ENCODE data around the gene PDP2. TPM values are rescaled to one million over a fixed set of nuclear protein-coding genes. Genes with fewer than 3 reads are reported as not detected.
"Not testable (repeated sequence)": the region's sequence is repeated elsewhere in the genome, so short reads cannot be mapped to it uniquely, and the experiment has no call there.

The PDP2 gene
- total RNA-seq, 1 donor from 2014 or later: 9.4 TPM

DNA sequence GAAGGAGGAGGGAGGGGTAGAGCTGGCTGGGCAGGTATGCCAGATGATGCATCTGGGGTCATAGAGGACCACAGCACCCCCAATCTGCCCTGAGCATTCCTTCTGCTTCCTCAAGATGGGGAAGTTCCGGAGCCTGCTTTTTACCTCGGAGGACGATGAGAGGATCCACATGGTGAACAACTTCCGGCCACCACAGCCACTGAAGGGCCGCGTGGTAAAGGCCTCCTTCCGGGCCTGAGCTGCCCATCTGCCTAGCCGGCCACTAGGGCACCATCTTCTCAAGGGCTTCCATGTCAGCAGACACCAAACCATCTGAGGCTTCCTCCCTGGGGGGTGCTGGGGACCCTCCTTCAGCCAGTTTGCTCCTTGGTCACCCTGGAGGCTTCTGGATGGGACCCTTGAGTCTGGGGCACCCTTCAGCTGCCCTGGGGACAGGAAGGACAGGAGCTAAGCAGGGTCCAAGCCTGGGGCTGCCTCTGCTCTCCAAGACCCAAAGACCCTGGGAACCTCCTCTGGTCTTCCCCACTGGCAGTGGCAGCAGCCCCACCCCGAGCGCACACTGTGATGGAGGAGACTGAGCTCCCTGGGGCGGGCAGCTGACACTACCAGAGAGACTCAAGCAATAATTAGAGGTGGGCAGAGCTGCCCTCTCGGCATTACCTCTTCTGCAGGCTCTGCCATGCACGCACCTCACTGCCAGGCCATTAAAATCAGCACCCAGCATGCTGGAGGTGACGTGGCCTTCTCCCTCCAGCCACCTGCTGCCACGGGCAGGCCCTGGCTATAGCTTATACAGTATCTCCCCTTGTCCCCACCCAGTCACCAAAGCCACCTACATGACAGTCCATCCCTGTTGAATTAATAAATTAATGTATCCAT lies 26.8 kb upstream of the PDP2 start:
- no peak for DNase-seq (ENCODE audit: low read depth, low spot score)

DNA sequence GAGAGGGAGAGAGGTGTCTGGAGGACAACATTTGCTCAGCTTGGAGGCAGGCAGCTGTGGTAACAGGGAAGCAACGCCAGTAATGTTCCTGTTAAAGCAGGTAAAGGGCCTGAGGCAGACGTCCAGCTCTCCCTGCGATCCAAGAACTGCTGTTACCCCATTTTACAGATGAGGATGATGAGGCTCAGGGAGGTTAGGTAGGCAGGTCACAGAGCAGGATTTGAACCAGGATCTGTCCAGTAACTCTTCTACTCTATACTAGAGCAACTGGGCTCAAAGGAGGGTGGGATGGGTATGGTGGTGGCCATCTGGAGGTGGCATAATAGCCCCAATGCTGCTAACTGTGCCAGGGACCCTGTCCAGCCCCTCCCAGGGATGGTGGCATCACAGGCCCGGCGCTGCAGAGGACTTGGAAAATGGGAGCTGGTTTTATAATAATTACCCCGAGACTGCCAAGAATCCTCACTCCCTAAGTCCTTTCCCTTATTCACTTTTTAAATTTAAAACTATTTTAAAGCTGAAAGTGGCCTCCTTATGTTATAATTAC lies 24.1 kb upstream of the PDP2 start:
- no peak for DNase-seq (ENCODE audit: low read depth, low spot score)

DNA sequence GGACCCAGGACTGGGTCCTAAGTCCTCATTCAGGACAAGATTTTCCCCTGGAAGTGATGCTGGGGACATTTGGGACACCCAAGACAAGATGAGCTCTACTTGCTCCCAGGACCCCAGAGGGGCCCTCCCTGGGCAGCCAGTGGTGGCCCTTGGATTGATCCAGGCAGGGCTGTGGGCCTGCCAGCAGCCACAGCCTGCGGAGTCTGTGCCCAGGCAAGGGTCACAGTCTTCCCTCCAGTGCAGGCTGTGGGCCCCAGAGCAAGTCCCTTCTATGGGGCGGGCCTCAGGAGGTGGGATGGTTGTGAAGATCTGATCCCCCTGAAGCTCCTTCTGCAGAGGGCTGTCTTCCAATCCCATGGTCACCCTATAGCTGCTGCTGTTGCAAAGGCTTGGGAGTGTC lies 23.5 kb upstream of the PDP2 start:
- no peak for DNase-seq (ENCODE audit: low read depth, low spot score)

DNA sequence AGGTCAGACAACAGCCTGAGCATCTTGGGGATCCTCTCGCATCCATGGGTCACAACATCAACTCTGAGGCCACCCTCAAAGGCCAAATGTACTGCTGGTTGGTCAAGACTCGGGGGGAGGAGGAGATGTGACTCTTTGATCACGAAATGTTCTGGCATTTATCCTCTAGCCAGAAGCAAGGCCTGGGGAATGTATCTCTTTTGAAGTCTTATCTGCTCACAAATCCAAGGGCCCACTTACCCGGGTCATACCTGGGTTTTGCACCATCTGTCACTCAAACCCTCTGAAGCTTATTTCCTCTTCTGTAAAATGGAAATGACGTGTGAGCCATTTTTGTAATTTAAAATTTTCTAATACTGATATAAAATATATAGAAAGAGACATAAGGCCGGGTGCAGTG lies 22.9 kb upstream of the PDP2 start:
- no peak for DNase-seq (ENCODE audit: low read depth, low spot score)

DNA sequence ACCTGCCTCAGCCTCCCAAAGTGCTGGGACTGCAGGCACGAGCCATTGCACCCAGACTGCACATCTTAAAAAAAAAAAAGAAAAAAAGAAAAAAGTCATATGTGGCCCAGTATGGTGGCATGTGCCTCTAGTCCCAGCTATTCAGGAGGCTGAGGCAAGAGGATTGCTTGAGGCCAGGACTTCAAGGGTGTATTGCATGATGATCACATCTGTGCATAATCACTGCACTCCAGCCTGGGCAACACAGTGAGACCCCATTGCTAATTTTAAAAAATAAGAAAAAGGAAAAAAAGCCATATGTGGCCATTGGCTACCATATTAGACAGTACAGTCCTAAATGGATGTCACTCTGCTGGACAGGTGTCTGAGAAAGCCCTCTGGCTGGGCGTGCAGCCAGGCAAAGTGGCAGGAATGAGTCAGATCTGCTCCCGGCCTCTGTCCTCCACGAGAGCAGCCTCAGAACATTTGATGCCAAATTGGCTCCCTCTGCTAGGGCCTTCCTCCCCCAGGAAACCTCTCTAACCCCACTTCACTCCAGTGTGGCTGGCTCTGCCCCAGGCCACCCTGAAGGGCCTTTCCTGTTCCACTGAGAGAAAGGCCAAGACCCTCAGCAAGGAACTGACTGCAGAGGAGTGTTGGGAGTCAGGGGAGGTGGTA lies 21.4 kb upstream of the PDP2 start:
- no peak for DNase-seq (ENCODE audit: low read depth, low spot score)

DNA sequence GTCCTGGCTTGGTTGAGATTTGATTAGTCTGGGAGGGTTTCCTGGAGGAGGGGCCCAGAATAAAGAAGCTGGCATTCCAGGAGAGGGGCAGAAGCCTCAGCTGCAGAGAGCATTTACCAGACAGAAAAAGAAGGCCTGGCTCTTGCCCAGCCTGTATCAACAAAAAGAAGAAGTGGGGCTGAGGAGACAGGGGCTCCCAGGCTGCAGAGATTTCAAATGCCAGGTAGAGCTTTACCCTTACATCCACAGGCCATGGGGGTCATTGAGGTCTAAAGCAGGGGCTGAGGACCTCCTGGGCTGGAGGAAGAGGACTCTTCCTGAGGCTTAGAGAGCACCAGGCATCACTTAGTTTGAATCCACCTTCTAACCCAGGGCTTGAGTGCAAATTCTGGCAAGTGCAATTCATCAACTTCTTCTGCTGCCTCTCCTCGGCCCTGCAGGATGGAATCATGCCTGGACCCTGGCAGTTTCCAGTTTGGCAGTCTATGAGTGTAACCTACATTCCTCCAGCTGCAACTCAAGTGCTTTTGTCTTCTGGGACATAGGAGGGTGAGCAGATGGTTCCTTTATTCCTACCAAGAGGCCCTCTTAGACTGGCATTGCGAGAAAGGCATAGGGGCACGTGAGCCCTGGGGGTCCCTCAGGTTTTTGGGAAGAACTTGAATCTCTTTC lies 20.8 kb upstream of the PDP2 start:
- DNase-seq (ENCODE audit: low read depth, low spot score): no peak

DNA sequence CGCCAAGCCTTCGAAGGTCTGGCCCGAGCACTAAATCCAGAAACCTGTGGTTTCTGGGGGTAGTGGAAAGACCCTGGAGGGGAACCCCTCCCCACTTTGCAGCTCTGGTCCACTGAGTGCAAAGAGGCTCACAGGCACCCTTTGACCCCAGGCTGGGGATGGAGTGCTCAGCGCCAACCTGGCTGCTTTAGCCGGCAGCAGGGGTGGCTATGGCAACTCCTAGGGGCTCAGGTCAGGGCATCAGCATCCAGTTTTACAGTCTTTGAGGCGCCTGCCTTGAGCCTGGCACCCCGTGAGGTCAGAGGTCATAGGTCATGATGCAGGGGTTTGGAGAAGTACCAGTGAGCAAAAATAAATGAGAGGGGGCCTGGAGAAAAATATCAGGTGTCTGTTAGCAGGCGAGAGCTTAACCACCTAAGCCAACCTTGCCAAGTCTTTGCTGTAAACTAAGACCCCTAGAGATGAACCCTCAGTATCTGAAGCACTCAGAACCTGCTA lies 18.2 kb upstream of the PDP2 start:
- no peak for DNase-seq (ENCODE audit: low read depth, low spot score)

DNA sequence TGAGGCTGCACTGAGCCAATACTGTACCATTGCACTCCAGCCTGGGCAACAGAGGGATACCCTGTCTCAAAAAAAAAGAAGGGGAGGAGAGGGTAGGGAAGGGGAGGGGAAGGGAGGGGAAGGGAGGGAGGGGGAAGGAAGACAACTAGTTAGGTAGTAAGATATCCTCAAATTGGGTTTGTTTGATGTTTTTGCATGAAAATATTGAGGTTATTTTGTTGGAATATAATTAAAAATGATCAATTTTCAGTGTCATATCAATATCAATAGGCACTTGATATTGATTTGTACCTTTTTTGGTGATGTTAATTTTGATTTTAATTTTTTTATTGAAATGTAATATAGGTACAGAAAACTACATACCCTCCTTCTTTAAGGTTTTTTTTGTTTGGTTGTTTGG lies 16.6 kb upstream of the PDP2 start:
- DNase-seq (ENCODE audit: low read depth, low spot score): no peak

DNA sequence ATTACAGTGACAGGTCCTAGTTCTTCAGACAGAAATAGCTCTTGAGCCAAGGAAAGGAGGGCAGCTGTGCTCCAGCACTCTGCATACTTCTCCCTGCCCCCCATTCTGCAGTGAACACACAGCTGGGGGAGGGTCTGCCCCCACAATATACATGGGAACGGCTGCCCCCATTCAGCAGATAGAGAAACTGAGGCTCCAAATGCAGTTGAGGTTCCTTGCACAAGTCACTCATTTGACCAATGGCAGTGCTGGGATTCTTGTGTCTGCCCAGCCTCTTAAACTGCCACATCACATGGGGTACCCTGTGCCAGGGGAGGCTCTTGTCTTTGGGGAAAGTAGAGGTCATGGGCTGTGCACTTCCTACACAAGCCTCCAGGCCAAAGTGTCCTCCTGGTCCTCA lies 10.9 kb upstream of the PDP2 start:
- DNase-seq (ENCODE audit: low read depth, low spot score): no peak

DNA sequence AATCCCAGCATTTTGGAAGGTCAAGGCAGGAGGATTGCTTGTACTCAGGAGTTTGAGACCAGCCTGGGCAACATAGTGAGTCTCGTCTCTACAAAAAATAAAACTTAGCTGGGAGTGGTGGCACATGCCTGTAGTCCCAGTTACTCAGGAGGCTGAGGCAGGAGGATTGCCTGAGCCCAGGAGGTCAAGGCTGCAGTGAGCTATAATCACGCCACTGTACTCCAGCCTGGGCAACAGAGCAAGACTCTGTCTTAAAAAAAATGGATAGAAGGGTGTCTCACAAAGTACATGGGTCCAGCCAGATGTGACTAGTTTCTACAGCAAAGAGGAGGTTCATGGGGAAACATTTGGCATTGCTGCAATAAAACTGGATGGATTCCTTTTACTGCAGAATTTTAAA lies 9.0 kb upstream of the PDP2 start:
- DNase-seq (ENCODE audit: low read depth, low spot score): not testable (repeated sequence)

DNA sequence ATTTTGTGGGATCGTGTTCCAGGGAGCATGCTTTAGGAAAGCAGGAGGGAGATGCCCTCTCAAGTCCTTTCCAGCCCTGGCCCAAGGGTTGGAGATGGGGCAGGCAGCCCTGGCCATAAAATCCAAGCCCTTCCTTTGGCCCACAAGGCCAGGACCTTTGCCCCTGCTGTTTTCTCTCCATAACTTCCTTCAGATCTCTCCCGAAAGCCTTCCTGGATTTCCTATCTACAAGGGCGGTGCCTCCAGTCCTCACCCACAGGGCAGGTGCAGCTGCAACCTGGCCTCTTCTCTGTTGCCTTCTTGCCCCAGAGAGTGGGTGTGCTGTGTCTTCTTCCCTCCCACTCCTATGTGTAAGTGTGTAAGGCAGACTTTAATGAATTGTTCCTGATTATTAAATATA lies 8.5 kb upstream of the PDP2 start:
- DNase-seq (ENCODE audit: low read depth, low spot score): no peak

DNA sequence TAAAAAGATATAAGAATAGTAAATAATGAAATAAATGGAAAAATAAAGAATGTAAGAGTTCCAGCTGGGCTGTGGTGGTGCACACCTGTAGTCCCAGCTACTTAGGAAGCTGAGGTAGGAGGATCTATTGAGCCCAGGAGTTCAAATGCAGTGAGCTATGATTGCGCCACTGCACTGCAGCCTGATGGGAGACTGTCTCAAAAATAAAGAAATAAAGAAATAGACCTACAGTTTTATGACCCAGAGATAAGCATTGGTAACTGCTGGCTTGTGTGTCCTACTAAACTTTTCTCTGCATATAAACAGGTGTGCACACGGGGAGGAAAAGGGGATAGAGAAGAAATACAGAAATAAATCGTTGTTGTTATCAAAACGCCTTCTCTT lies 7.8 kb upstream of the PDP2 start:
- no peak for DNase-seq (ENCODE audit: low read depth, low spot score)

DNA sequence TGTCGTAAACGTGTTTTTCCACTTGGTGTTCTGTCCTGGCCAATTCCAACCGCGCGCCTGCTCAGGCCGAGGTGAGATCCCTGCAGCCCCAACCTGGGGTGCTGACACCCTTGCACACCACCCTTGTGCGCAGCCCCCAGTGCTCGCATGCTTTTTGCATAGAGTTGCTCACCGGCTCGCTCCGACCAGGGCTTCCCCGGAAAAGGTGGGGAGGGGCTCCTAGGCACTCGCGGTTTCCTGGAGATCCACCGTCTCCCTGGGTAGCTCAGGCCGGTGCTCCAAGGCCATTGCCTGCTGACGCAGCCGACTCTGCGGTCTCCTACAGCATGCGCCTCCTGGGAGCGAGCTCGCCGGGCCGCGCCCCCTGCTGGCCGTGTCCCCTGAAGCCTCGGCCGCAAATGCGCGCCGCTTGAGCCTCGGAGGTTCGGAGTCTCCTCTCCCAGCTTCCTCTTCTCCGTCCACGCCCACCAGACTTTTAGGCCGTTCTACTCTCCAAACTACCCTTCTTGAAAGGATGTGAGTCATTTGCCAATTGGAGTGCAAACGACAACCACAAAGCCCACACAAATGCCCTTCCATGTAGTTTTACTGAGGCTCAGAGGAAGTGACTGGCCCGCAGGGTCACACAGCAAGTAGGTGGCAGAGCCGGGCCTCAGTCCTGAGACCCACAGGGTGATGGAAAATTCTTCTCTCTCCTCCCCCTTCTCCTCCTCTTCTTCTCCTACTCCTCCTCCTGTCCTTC lies 7.2 kb upstream of the PDP2 start:
- DNase-seq (ENCODE audit: low read depth, low spot score): peak; percentile 91

DNA sequence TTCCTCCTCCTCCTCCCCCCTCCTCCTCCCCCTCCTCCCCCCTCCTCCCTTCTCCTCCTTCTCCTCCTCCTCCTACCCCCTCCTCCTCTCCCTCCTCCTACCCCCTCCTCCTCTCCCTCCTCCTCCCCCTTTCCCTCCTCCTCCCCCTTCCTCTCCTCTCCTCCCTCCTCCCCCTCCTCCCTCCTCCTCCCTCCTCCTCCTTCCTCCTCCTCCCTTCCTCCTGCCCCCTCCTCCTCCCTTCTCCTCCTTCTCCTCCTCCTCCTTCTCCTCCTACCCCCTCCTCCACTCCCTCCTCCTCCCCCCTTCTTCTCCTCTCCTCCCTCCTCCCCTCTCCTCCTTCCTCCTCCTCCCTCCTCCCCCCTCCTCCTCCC lies 6.6 kb upstream of the PDP2 start:
- DNase-seq (ENCODE audit: low read depth, low spot score): no peak

DNA sequence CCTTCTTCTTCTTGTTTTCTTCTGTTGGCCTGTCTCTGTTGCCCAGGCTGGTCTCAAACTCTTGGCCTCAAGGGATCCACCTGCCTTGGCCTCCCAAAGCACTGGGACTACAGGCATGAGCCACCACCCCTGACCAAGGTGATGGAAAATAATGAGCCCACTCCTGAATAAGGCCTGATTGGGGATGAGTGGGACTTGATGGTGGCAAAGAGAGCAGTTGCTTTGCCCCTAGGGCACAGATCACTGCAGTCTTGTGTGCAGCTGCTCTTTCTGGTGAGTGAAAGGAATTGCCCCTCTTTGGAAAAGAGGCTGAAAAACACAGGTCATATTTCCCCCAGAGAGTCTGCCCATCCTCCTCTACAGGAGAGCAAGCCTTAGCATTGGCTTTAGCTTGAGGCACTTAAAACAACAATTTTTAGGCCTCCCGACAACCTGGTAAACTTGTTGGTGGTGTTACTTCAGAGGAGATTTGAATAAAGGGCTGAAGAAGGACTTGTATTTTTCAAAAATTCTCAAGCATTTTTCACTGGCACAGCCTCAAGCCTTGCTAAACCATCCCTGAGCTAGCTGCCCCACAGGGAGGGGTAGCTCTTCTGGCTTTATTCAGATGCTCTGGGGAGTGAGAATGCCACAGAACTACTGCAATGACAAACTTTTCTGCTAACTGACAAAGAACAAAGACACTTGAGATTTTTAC lies 6.1 kb upstream of the PDP2 start:
- no peak for DNase-seq (ENCODE audit: low read depth, low spot score)

DNA sequence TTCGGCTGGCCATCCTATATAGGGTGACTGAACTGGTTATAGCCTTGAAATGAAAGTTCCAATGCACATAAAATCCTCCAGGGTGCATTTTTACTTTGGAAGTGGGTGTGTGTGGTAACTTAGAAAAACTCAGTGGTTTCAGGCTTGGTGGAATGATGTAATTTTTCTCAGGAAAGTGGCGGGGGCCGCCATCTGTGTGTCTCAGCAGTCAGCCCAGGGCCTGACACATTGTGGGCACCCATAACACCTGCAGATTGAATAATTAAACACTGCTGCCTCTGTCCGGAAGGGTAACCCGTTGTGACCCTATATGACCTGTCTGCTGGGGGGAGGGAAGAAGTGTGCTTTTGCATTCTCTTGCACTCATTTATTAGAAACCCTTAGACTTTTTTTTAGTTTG lies 2.2 kb upstream of the PDP2 start:
- DNase-seq (ENCODE audit: low read depth, low spot score): no peak

DNA sequence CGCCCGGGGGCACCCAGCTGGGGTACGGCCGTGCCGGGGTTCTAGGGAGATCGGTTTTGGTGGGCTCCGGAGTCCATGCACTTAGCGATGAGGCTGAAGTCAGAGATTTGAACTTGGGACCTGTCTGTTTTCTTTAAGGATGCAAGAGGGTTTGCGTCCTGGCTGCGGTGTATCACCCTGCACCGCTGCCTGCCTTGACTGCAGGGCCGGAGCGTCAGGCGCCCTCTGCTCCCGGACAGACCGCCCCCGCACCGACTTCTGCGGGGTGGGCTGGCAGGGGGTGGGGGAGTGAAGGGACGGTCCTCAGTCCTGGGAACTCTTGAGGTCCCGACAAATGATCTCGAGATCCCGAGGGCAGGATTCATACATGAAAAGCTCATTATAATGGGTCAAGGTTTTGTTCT lies 701 bp downstream of the PDP2 start:
- DNase-seq (ENCODE audit: low read depth, low spot score): no peak

DNA sequence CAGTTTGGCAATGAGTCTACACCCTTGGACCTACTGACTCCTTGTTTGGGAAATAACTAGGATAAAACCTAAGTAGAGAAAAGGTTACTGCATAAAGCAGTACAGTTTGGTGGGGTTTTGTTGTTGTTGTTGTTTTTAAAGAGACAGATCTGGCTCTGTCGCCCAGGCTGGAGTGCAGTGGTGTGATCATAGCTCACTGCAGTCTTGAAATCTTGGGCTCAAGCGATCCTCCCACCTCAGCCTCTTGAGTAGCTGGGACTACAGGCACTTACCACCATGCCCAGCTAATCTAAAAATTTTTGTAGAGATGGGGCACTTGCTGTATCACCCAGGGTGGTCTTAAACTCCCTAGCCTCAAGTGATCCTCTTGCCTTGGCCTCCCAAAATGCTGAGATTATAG lies 1.2 kb downstream of the PDP2 start:
- no peak for DNase-seq (ENCODE audit: low read depth, low spot score)

DNA sequence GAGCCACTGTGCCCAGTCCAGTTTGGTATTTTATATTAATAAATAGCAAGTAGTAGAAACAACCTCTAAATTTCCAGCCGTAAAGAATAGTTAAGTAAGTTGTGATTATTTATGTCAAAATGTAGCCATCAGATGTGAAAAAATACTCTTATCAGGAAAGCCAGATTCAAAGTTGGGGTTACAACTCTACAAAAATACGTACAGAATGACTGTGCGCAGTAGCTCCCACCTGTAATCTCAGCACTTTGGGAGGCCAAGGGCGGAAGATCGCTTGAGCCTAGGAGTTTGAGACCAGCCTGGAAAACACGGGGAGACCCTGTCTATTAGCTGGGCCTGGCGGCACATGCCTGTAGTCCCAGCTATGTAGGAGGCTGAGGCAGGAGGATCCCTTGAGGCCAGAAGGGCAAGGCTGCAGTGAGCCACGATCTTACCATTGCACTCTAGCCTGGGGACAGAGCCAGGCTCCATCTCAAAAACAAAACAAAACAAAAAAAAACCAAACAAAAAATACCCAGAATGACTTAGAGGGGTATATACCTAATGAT lies 1.7 kb downstream of the PDP2 start:
- no peak for DNase-seq (ENCODE audit: low read depth, low spot score)

DNA sequence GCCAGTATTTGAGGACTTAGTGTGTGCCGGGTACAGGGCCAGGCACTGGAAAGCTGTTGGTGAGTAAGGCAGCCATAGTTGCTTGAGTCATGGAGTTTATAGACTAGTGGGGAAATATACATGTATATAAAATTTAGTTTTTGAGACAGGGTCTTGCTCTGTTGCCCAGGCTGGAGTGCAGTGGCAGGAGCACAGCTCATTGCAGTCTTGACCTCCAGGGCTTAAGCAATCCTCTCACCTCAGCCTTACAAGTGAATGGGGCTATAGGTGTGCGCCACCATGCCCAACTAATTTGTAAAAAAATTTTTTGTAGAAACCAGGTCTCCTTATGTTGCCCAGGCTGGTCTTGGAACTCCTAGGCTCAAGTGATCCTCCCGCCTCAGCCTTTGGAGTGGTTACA lies 2.4 kb downstream of the PDP2 start:
- no peak for DNase-seq (ENCODE audit: low read depth, low spot score)

DNA sequence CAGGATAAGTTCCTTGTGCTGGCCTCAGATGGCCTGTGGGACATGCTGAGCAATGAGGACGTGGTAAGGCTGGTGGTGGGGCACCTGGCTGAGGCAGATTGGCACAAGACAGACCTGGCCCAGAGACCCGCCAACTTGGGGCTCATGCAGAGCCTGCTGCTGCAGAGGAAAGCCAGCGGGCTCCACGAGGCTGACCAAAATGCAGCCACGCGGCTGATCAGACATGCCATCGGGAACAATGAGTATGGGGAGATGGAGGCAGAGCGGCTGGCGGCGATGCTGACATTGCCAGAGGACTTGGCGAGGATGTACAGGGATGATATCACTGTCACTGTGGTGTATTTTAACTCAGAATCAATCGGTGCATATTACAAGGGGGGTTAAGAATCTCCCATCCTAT lies 5.2 kb downstream of the PDP2 start:
- DNase-seq (ENCODE audit: low read depth, low spot score): no peak

Measured in pulmonary artery endothelial cell (primary cell).